NCI-H345 treated with DMSO at 0.1 percent for 48 hours (cell line): ENCODE measurements around the gene TSHR.
"Not testable (repeated sequence)": the region's sequence is repeated elsewhere in the genome, so short reads cannot be mapped to it uniquely, and the experiment has no call there.

ENCODE experiments used
- DNase-seq: peaks from one replicate; lab custom pipeline; 2025; ENCODE audit not compliant: unreplicated experiment; lab: John Stamatoyannopoulos, UW

The TSHR gene

DNA sequence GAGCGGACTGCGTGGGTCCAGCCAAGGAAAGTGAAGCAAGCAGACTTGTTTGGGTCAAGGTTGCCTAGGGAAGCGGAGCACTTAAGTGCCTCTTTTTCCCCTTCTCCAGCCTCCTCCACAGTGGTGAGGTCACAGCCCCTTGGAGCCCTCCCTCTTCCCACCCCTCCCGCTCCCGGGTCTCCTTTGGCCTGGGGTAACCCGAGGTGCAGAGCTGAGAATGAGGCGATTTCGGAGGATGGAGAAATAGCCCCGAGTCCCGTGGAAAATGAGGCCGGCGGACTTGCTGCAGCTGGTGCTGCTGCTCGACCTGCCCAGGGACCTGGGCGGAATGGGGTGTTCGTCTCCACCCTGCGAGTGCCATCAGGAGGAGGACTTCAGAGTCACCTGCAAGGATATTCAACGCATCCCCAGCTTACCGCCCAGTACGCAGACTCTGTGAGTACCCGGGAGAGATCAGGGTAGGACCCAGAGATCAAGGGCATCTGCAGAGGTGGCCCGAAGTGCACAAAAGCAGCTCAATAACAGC, at the start of gene TSHR:
Gene TSHR (plus strand): TSS at position 206 of the 526 bp plus-strand sequence. CDS start 60 bp downstream, at position 266.
- DNase-seq = no peak

DNA sequence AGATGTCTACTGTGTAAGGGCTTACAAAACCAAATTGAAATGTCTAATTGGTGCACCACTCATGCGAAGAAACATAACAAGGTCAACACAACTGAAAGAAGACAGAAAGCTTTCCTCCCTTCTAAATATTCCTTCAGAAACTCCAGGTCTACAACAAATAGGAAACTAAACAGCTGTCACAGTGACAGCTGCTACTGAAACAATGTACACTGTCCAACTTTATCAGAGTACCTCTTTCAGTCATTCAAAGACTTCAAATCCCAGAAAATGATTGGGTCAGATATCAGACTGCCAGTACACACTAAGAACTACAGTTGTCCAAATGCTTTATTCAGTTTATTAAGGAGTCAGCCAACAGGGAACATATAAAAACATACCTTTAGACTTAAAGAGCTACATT, 49.1 kb upstream of the TSHR start:
- no peak for DNase-seq

DNA sequence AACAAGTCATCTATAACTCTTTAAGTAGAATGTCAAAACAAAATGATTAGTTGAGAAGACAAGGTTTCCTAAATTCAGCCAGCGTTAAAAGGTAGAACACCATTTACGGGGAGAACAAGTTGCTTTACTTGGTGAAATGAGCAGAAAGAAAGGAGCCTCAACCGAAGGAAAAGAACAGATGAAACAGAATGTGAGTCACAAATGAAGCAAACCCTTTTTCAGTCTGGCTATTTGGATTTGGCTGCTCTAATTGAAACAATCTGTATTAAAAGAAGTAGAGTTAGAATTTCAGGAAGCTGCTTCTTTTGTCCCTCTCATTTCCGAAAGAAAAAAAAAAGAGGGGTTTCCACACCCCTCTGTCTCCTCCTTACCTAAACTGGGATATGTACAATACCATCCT, 48.5 kb upstream of the TSHR start:
- DNase-seq = no peak

DNA sequence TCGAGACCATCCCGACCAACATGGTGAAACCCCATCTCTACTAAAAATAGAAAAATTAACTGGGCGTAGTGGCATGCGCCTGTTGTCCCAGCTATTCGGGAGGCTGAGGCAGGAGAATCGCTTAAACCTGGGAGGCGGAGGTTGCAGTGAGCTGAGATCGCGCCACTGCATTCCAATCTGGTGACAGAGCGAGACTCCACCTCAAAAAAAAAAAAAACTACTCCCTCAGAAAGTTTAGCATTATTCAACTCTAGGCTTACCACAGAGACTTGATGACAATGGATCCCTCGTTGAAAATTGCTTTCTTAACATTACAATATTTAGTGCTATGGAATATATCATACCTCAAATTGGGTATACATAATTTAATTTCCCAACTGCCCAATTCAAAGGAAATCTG, 43.4 kb upstream of the TSHR start:
- DNase-seq = not testable (repeated sequence)

DNA sequence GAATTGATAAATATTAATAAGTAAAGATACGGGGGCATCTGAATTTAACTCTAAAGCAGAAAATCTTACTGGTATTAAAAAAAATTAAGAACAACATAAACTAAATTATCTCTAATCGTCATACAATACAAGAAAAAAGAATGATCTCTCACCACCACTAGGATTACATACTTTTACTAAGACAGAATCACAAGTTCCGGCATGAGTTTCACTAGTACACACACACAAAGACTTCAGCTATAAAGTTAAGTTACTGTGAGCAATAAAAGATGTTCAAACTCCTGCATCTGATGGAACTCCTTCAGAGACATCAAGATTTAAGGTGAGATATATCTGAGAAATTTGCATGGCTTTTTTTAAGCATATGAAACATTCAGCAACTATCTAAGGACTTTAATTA, 35.8 kb upstream of the TSHR start:
- no peak for DNase-seq

DNA sequence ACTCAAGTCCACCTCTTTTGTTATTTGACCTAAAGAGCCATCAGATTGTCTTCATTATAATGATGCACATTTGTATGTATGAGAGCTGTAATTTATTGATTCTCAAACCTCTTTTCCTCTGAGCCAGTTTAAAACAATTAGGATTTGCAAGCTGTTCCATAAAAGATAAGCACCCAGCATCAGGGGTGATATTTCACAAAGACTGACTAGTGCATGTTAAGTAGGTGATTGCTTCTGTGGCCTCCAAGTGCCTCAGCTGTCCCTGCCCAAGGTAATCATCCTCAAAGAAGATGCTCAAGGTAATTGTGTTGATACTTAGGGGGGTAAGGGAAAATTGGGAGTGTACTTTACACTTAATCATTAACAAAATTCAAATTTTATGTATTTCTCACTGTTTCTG, 32.1 kb upstream of the TSHR start:
- no peak for DNase-seq

DNA sequence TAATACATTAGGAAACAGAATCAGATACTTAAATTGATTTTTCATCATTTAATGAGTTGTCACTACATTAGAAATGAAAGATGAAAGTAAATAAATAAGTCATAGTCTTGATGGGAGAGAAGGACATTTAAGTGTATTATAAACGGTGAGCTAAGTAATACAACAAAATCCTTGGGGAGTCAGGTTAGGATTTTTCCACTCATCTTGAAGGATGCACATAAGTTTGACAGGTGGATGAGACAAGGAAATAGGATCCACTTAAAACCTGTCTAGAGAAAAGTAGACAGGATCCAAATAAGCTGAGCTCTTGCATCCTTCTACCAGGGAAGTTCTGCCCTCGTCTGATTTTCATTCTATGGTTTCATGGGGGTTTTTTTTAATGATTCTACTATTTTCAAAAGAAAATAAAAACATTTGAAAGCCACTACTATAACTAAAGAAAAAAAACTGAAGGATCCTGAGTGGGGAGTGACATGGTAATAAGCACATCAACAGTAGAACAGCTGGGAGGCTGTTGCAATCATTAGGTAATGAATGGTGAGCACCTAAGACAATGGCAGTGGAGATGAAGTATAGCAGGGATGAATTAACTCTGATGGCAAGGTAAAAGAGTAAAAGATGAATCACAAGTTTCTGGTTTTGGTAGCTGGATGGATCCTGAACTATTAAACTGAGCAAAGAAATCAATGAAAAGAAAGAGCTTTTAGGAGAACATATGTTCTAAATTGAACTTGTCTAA, 30.9 kb upstream of the TSHR start:
- no peak for DNase-seq

DNA sequence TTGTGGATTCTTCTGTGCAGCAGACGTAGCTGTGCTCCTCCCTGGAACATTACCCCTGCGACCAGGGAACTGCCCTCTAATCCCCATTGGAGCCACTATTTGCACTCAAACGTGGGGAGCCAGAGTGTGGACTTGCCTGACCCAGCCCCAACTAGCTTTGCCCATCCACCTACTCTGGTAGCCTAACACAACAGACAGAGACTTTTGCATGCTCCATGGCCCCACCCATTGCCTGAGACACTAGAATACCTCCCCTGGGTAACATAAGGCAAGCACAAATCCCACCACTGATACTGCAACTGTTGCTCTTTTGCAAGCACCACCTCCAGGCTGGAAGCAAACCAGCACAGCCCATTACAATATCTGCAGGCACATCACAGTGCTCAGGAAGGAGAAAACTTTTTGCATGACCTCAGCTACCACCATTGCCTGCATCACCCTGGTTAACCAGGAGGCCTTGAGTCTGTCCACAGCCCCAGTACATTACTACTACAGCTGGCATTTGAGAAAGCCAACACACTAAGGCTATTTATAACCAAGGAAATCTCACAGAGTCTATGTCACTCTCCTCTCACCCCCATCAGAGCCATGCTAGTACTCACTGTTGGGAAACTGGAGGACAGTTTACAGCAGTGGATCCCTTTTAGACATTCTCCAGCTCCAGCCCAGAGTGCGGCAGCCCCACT, 28.9 kb upstream of the TSHR start:
- DNase-seq = no peak

DNA sequence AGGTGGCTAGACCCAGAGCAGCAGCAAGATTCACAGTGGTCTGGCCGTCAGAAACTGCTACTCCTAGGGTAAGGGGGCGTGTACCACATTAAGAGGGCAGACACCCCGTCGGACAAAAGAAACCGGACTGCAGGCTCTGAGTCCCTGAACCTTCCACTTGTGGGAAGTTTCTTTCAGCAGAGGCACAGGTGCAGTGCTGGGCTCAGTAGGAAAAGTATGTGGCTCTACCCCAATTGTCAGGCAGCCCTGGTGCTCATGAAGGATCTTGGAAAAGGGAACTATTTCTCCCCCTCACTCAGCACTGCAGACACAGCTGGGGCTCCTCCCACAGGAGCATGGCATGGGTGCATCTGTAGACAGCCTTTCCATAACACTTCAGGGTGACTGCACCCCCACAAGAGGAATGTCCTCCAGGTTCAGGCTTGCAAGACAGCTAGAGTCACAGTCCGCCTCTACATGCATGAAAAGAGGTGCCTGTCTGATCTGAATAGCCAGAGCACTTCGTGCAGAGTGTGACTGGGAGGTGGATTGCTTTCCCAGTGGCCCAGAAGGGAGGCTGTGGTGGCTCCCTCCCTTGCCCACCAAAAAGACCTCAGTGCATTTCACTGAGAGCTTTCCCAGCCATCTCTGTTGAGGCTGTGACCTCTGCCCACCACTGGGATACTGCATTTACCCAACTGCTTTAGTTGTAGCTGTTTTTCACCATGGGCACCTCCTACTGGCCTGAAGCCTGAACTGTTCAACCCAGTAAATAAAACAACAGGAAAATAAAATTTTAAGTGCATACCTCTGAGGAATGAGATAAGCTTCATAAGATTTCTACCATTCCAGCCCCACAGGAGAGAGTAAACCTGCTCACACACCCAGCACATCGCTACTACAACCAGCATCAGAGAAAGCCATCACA, 28.1 kb upstream of the TSHR start:
- DNase-seq = no peak

DNA sequence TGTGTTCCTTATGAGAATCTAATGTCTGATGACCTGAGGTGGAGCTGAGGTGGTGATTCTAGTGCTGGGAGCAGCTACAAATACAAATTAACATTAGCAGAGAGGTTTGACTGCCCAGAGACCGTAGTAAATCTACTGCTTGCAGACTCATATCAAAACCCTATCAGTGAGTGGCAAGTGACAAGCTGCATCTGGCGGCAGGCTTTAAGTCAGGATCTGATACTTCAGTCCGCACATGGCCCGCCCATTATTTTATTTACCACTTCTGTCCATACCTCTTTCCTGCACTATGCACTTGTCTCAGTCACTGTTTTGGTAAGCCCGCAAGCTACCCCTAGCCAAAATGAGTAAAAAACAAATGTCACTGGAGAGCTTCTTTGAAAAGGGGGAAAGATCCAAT, 25.3 kb upstream of the TSHR start:
- no peak for DNase-seq

DNA sequence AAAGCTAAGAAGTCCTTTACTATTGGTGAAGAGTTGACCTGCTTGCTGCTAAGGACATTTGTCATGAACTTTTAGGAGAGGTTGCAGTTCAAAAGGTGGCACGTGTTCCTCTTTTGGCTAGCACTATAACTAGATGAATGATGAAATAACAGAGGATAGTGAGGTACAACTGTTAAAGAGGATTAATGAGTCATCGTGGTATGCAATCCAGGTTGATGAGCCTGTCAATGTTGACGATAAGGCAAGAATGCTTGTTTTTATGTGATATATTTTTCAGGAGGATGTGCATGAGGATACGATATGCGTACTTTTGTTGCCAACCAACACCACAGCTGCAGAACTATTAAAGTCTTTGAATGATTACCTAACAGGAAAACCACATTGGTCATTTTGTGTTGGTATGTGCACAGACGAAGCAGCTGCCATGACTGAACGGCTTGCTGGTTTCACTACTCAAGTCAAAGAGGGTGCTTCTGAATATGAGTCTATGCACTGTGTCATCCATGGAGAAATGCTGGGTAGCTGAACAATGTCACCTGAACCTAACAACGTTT, 24.5 kb upstream of the TSHR start:
- no peak for DNase-seq

DNA sequence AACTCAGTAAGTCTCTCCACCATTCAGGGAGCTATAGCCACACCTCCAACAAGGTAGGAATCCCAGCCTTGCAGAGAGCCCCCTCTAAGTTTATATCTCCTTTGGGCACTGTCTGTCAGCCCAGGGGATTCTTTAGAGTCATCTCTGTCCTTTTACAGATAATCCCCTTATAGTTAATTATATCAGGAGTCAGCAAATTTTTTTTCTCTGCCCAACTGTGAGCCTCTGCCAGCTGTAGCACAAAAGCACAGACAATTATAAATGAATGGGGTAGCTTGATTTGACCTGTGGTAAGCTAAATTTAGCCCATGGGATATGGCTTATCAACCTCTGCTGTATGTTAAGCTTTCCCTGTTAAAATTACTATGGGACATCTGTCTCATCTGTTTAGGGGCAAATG, 22.1 kb upstream of the TSHR start:
- DNase-seq = no peak

DNA sequence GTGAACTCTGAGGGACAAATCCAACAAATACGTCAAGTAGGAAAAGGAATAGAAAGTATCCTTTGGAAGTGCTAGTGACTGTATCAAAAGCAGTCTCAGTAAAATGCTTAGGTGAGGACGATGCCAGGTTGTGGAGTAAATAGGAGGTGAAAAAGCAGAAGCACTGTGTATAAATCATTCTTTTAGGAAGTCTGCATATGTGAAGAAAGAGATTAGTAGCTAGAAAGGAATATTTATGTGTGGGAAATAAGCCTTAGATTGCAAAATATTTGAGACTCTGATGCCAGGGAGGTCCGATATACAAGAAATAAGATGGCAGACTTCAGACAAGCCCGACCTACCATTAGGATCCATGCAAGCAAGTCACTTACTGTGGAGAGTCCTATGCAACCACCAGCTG, 21.7 kb upstream of the TSHR start:
- no peak for DNase-seq

DNA sequence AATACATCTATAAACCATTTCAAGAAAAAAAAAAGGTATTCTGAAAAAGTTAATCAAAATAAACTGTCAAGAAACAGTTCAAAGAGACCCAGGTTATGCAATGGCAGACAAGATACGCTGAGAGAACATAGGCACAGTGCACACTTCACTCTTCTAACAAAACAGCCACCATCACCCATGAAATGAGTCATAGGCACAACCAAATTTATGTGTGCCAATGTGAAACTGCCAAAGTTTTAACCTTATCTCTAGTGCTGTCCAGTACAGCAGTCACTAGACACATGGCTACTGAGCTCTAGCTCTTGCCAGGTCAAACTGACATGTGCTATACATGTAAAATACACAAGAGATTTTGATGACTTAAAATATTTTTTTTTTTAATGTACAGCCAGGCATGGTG, 15.3 kb upstream of the TSHR start:
- no peak for DNase-seq

DNA sequence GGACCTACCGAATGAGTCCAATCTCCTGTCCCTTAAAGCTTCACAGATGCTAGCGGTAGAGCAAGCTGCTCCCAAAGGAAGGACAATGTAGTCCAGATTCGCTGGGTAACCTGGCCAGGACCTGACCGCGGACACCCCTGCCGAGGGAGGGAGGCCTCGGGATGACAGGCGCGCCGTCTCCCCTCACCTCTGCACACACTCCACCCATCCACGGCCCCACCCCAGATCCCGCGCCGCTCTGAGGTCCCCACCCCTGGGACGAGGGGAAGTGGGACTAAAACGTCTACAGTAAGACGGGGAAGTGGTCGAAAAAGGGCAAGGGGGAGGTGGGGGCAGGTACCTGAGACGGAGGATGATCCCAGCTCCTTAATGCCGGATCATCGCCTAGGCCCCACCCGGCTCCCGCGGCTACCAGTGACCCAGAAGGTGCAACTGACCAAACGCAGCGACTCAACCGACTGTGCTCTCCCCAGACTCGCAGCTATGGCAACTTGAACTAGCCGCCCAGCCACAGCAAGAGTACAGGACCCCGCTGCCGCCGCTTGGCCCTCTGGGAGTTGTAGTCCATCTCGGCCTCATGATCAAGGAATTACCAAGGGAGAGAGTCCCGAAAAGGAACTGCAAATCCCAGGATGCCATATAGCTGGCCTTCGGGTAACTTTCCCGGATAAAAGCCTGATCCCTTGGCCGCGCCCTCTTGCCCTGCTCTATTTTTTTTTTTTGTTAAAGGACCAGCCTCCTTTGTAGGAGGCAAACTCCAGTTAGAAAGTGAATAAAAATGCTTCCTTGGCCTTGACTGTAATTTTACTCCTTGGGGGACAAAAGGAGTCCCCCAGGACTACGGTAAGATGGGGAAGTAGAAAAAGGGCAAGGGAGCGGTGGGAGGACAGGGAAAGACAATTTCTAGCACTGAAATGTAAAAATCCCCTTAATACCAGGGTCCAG, 13.9 kb upstream of the TSHR start, which contains the start of gene CEP128:
Gene CEP128 (minus strand): TSS at position 498 of the 945 bp plus-strand sequence.
- DNase-seq = peak; percentile 97

DNA sequence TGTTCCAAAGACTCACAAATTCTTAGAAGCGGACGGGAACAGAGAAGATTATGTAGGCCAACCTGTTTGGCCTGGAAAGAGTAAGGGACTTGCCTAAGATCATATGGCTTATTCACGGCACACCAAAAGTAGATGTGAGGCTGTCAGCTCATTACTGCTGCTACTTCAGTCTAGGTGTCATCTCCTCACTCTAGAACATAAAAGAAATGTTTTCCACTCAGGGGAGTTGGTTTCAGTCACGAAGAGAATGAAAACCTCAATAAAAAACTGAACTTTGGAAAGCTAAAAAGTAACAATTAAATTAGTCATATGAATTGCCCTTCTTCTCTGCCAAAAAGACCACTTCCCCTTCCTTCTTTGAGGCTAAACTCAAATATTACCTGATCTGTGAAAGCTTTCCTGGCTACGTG, 13.2 kb upstream of the TSHR start:
- DNase-seq = no peak

DNA sequence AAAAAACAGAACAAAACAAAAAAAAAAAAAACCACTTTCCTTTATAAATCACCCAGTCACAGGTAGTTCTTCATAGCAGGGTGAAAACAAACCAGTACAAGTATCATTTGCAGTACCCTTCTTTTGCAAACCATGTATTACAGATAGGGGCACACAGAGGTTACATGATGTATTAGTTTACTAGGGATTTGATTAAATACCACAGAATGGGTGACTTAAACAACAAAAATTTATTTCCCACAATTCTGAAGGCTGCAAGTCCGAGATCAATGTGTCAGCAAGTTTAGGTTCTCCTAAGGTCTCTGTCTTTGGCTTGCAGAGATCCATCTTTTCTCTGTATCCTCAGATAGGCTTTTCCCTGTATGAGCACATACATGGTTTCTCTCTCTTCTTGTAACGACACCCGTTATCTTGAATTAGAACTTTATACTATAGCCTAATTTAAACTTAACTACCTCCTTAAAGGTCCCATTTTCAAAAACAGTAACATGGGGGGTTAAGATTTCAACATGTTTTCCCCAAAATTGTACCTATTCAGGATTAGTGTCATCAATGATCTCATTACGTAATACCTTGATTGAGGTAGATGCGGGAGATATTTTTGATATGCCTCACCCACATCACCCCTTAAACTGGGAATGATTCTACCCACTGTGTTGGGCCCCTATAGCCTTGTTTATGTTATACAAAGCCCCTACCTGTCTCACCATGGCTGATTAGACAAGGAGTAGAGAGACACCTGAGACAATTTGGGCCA, 10.4 kb upstream of the TSHR start:
- no peak for DNase-seq

DNA sequence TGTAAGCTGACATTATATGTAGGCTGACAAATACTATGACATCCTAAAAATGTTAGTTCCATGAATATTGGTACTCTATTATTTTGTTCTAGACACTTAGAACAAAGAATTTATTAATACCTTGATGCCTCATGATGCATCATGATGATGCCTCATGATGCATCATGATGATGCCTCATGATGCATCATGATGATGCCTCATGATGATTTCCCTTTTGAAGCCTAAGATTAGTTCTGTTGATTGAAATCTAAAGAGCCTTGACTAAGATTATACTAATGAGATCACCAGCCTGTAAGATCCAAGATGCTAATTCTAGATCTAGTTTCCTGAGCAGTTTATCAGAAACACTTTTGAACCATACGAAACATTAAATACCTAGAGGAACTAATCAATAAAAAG, 9.2 kb upstream of the TSHR start:
- DNase-seq = no peak

DNA sequence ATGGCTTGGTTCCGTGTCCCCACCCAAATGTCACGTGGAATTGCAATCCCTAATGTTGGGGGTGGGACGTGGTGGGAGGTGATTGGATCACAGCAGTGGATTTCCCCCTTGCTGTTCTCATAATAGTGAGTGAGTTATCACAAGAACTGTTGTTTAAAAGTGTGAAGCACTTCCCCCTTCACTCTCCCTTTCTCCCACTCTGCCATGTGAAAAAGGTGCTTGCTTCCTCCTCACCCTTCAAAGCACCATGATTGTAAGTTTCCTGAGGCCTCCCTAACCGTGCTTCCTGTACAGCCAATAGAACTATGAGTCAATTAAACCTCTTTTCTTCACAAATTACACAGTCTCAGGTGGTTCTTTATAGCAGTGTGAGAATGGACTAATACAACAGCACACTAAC, 8.6 kb upstream of the TSHR start:
- DNase-seq = no peak
